ENCODE measurements around the gene ZBTB22.
A peak's percentile ranks its signal among the peaks of the same experiment; 100 is the strongest.

ZBTB22 gene

GRCh38 chr6:33333666-33334065 lies 16.1 kb upstream of the ZBTB22 start:
- TF ChIP-seq CTCF (IDR thresholded peaks at IDR 0.05; ENCODE audit: extremely low read depth, missing control alignments) = no peak
- DNase-seq (ENCODE audit: low spot score) = no peak

- DNase-seq (ENCODE audit: low spot score) = no peak
- no peak for TF ChIP-seq CTCF (IDR thresholded peaks at IDR 0.05; ENCODE audit: extremely low read depth, missing control alignments)
Measured at GRCh38 chr6:33330736-33331135, 13.2 kb upstream of the ZBTB22 start.

DNA sequence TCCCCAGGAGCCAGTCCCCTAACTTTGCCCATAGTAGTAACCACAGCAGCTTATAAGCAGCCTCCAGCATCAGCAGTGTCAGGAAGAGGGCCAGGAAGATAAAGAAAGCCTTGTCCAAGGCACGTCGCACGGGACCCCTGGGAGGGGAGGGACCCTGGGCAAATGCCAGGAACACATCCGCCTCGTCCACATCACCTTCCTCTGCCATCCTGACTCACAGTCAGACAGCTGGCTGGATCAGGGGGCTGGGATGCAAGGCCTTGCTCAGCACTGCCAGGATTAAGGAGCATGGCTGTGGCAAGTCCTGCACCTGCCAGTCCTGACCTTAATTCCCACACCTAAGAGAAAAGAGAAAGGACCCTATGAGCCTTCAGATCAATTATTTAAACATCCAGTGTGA lies 11.5 kb upstream of the ZBTB22 start:
- no peak for TF ChIP-seq CTCF (IDR thresholded peaks at IDR 0.05; ENCODE audit: extremely low read depth, missing control alignments)
- no peak for DNase-seq (ENCODE audit: low spot score)

- peak; percentile 24 for DNase-seq (ENCODE audit: low spot score)
Measured at GRCh38 chr6:33324125-33324524, 6.6 kb upstream of the ZBTB22 start.

DNA sequence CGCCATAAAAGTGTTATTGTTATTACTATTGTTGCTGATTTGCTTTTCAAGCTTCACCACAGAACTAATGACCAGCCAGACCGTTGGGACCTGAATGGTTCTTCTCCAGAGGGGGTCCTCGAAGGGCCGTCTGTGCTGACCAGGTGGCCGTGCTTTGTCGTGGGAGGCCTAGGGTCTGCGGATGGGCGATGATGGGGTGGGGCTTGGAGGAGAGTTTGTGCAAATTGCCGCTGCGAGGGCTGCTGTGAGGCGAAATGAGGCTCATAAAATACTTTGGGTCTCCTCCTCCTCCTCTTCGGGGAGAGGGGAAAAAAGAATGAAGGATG lies 6.0 kb upstream of the ZBTB22 start:
- no peak for DNase-seq (ENCODE audit: low spot score)
- no peak for TF ChIP-seq CTCF (IDR thresholded peaks at IDR 0.05; ENCODE audit: extremely low read depth, missing control alignments)

More at GRCh38 chr6:33324125-33324524, 6.6 kb upstream of the ZBTB22 start:
- no peak for TF ChIP-seq CTCF (IDR thresholded peaks at IDR 0.05; ENCODE audit: extremely low read depth, missing control alignments)

DNA sequence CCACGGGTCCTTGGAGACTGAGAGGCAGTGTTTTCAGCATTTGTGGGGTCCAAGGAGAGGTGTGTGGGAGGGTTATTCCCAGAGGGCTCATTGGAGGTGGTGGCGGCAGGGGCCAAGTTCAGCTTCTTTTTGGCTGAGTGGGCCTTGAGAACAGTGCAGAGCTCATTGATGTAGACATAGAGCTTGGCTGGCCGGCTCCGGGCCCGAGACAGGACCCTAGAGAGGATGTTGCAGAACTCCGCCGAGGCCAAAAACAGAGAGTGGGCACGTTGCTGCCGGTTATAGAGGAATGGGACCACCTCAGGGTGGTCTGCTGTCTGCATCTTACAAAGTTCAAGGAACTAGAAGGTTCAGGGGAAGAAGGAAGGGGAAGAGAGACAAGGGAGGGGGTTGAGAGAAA lies 3.7 kb upstream of the ZBTB22 start:
- TF ChIP-seq CTCF (IDR thresholded peaks at IDR 0.05; ENCODE audit: extremely low read depth, missing control alignments) = no peak
- no peak for DNase-seq (ENCODE audit: low spot score)

DNA sequence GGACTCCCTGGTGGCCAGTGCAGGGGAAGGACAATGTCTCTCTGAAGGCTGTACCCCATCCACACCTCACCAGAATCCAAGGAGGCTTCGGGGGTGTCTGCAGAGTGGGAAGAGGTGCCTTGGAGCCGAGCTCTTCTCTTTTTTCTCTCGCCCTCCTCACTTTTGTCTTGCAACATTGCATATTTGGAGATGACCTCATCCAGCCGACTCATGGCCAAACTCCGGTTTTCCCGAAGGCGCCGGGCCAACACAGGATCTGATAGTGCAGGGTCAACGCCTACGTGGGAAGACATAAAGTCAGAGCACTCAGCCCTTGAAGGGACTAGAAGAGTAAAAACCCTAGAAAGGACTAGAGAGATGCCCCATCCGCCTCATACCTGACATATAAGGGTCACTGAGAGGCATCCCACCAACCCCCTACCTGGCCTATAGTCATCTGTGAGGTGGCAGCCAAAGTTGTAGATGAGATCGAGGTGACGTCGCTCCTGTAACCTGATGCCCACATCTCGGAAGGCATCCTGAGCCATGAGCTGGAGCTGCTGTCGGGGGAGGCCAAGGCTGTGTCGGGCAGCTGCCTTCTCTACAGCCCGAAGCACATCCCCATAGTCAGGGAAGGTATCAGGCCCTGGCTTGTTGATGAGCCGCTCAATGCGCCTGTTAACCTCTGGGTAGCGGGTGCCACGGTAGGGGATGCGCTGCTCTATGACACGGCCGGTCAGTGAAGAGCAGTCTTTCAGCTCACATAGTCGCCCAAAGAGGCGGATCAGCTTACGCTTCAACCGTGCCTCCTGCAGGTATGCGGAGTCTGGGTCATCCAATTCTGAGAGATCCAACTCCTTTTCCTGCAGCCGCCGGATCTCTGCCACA lies 3.0 kb upstream of the ZBTB22 start:
- no peak for DNase-seq (ENCODE audit: low spot score)
- no peak for TF ChIP-seq CTCF (IDR thresholded peaks at IDR 0.05; ENCODE audit: extremely low read depth, missing control alignments)

Data from GM20000 (cell line).